ENCODE measurements around the gene TMEM121B.

- TF ChIP-seq, protein P1, sequence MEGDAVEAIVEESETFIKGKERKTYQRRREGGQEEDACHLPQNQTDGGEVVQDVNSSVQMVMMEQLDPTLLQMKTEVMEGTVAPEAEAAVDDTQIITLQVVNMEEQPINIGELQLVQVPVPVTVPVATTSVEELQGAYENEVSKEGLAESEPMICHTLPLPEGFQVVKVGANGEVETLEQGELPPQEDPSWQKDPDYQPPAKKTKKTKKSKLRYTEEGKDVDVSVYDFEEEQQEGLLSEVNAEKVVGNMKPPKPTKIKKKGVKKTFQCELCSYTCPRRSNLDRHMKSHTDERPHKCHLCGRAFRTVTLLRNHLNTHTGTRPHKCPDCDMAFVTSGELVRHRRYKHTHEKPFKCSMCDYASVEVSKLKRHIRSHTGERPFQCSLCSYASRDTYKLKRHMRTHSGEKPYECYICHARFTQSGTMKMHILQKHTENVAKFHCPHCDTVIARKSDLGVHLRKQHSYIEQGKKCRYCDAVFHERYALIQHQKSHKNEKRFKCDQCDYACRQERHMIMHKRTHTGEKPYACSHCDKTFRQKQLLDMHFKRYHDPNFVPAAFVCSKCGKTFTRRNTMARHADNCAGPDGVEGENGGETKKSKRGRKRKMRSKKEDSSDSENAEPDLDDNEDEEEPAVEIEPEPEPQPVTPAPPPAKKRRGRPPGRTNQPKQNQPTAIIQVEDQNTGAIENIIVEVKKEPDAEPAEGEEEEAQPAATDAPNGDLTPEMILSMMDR (IDR thresholded peaks at IDR 0.05): no peak
- TF ChIP-seq POLR2A (IDR thresholded peaks at IDR 0.05) (no peak), POLR2AphosphoS5 (IDR thresholded peaks at IDR 0.05) (no peak)
Measured at GRCh38 chr22:17119481-17120202, 1.5 kb downstream of the TMEM121B start.

All from breast epithelium (tissue), 3 donors.